ENCODE measurements around the gene EXOSC9.

Gene EXOSC9

GRCh38 chr4:121827853-121828252, 26.7 kb downstream of the EXOSC9 start:
- DNase-seq: no peak

- no peak for DNase-seq
These were observed 28.4 kb downstream of the EXOSC9 start for GRCh38 chr4:121829511-121829910.

- DNase-seq: no peak
These were observed 37.0 kb downstream of the EXOSC9 start for GRCh38 chr4:121838136-121838535.

GRCh38 chr4:121842862-121843261, 41.7 kb downstream of the EXOSC9 start:
- DNase-seq: no peak

GRCh38 chr4:121846662-121847061, 45.5 kb downstream of the EXOSC9 start:
- no peak for DNase-seq

- no peak for DNase-seq
These were observed 50.2 kb downstream of the EXOSC9 start for GRCh38 chr4:121851354-121851753.

GRCh38 chr4:121860121-121860520, 59.0 kb downstream of the EXOSC9 start:
- DNase-seq: no peak

GRCh38 chr4:121861426-121861825, 60.3 kb downstream of the EXOSC9 start:
- no peak for DNase-seq

- no peak for DNase-seq
These were observed 62.7 kb downstream of the EXOSC9 start for GRCh38 chr4:121863799-121864198.

Measured in COR-L47 (cell line).